HepG2 (cell line): ENCODE results near the gene AFF4. TPM values are rescaled to one million over a fixed set of nuclear protein-coding genes. Genes with fewer than 3 reads are reported as not detected.

Source experiments
- ARNT2 ChIP-seq: sonication (generic); formaldehyde crosslinking; IDR thresholded peaks from 2 replicates; pipeline ENCODE4 v1.8.0; 2022; ENCODE audit warnings: mild to moderate bottlenecking, low read depth, missing genetic modification reagents, moderate library complexity
- CEBPG ChIP-seq: IDR thresholded peaks from 2 replicates; pipeline ENCODE4 v1.6.1; 2016
- DMTF1 ChIP-seq: sonication (generic); formaldehyde crosslinking; IDR thresholded peaks from 2 replicates; pipeline ENCODE4 v1.4.0; 2020; ENCODE audit warnings: mild to moderate bottlenecking, missing genetic modification reagents
- EED ChIP-seq: sonication (generic); formaldehyde crosslinking; IDR thresholded peaks from 2 replicates; pipeline ENCODE4 v1.5.0; 2020; ENCODE audit warnings: mild to moderate bottlenecking, missing genetic modification reagents
- HMGXB4 ChIP-seq, 2 experiments: sonication (generic) in 1 of 2; formaldehyde crosslinking in 1 of 2; IDR thresholded peaks; 2 replicates each; pipeline versions ENCODE4 v1.4.0 to v1.6.1; 2018 to 2020; ENCODE audit warnings: missing genetic modification reagents in 2 of 2, borderline replicate concordance in 1 of 2, low read depth in 1 of 2, mild to moderate bottlenecking in 1 of 2, missing biosample characterization in 1 of 2
- JARID2 ChIP-seq: sonication (generic); formaldehyde crosslinking; IDR thresholded peaks from 2 replicates; pipeline ENCODE4 v1.8.1; 2023; ENCODE audit warnings: missing genetic modification reagents, inconsistent platforms; ENCODE audit not compliant: insufficient replicate concordance
- KAT7 ChIP-seq: IDR thresholded peaks from 2 replicates; pipeline ENCODE4 v1.6.1; 2018; ENCODE audit warnings: borderline replicate concordance, missing compliant biosample characterization
- KDM1A ChIP-seq: IDR thresholded peaks from 2 replicates; pipeline ENCODE4 v1.6.1; 2016; ENCODE audit warnings: missing compliant biosample characterization
- MTA3 ChIP-seq: sonication (generic); formaldehyde crosslinking; IDR thresholded peaks from 2 replicates; pipeline ENCODE4 v1.4.0; 2020; ENCODE audit warnings: missing genetic modification reagents
- MYC ChIP-seq: sonication (generic); formaldehyde crosslinking; IDR thresholded peaks from 2 replicates; pipeline ENCODE4 v1.9.0; 2021; ENCODE audit warnings: missing genetic modification reagents, borderline replicate concordance
- NFIB ChIP-seq: sonication (generic); formaldehyde crosslinking; IDR thresholded peaks from 2 replicates; pipeline ENCODE4 v1.9.0; 2021; ENCODE audit warnings: missing genetic modification reagents, mild to moderate bottlenecking, borderline replicate concordance
- POLR2A ChIP-seq, 2 experiments: IDR thresholded peaks; 2 replicates each; pipeline ENCODE4 v1.6.1; 2011; ENCODE audit warnings: low read depth in 2 of 2, low read length in 2 of 2, mild to moderate bottlenecking in 1 of 2, moderate library complexity in 1 of 2; ENCODE audit not compliant: insufficient read depth in 1 of 2
- SP4 ChIP-seq: sonication (generic); formaldehyde crosslinking; IDR thresholded peaks from 2 replicates; pipeline ENCODE4 v1.8.1; 2023; ENCODE audit warnings: mild to moderate bottlenecking, missing genetic modification reagents
- TBP ChIP-seq: sonication (generic); formaldehyde crosslinking; IDR thresholded peaks from 2 replicates; pipeline ENCODE4 v1.5.0; 2020; ENCODE audit warnings: missing genetic modification reagents
- THAP8 ChIP-seq: sonication (generic); formaldehyde crosslinking; IDR thresholded peaks from 2 replicates; pipeline ENCODE4 v1.5.1; 2020; ENCODE audit warnings: missing genetic modification reagents, mild to moderate bottlenecking, borderline replicate concordance
- ZBTB8A ChIP-seq: sonication (generic); formaldehyde crosslinking; IDR thresholded peaks from 2 replicates; pipeline ENCODE4 v1.4.0; 2020; ENCODE audit warnings: mild to moderate bottlenecking, low read depth, missing genetic modification reagents, borderline replicate concordance
- ZMYM4 ChIP-seq: sonication (generic); formaldehyde crosslinking; IDR thresholded peaks from 2 replicates; pipeline ENCODE4 v1.8.1; 2023; ENCODE audit warnings: mild to moderate bottlenecking, missing genetic modification reagents
- ZNF235 ChIP-seq: sonication (generic); formaldehyde crosslinking; IDR thresholded peaks from 2 replicates; pipeline ENCODE4 v1.8.1; 2023; ENCODE audit warnings: mild to moderate bottlenecking, missing genetic modification reagents, borderline replicate concordance
- ZNF24 ChIP-seq: fragments of 450-650 bp; IDR thresholded peaks from 2 replicates; pipeline ENCODE4 v1.6.1; 2017; ENCODE audit warnings: antibody characterized with exemption, mild to moderate bottlenecking
- ZNF512 ChIP-seq: sonication (generic); formaldehyde crosslinking; IDR thresholded peaks from 2 replicates; pipeline ENCODE4 v1.4.0; 2020; ENCODE audit warnings: mild to moderate bottlenecking, missing genetic modification reagents
- ZNF546 ChIP-seq: sonication (generic); formaldehyde crosslinking; conservative IDR thresholded peaks from 2 replicates; pipeline ENCODE4 v1.8.1; 2023; ENCODE audit warnings: mild to moderate bottlenecking, missing genetic modification reagents
- ZNF75D ChIP-seq: sonication (generic); formaldehyde crosslinking; IDR thresholded peaks from 2 replicates; pipeline ENCODE4 v1.8.1; 2023; ENCODE audit warnings: missing genetic modification reagents, mild to moderate bottlenecking, borderline replicate concordance
- ZNF772 ChIP-seq: sonication (generic); formaldehyde crosslinking; IDR thresholded peaks from 2 replicates; pipeline ENCODE4 v1.5.0; 2020; ENCODE audit warnings: mild to moderate bottlenecking, missing genetic modification reagents
- ZNF781 ChIP-seq: sonication (generic); formaldehyde crosslinking; IDR thresholded peaks from 2 replicates; pipeline ENCODE4 v1.5.1; 2020; ENCODE audit warnings: borderline replicate concordance, mild to moderate bottlenecking, missing genetic modification reagents; ENCODE audit errors: not compliant biosample characterization
- ZZZ3 ChIP-seq: sonication (generic); formaldehyde crosslinking; IDR thresholded peaks from 2 replicates; pipeline ENCODE4 v1.4.0; 2020; ENCODE audit warnings: missing genetic modification reagents, mild to moderate bottlenecking, borderline replicate concordance
- polyA plus RNA-seq, 8 experiments: library from polyadenylated mRNA; depleted of rRNA in 3 of 8; stranded (reverse) in 7 of 8; unstranded in 1 of 8; fragments of >200 nt; fragmentation: Illumina TruSeq in 4 of 8; extraction: Trizol in 4 of 8; gene quantifications; 2 replicates each; pipeline versions ENCODE4 v1.2.1 to v1.2.3, GENCODE V29; 2011 to 2016; ENCODE audit warnings: low read depth in 4 of 8, missing spikeins in 1 of 8, mixed read lengths in 1 of 8; ENCODE audit not compliant: insufficient read depth in 1 of 8
- total RNA-seq, 5 experiments: library from RNA; depleted of rRNA; stranded (reverse); fragments of >200 nt; fragmentation: Illumina TruSeq; extraction: Trizol; gene quantifications; 2 replicates each; pipeline ENCODE4 v1.2.3, GENCODE V29; 2016; ENCODE audit warnings: low read depth in 1 of 5

AFF4 gene
- total and polyA plus RNA-seq, 2 of the 13 experiments (the other 11 are each of a cell fraction or from before 2014, with no cell fraction given): 22.1 to 25.5 TPM

GRCh38 chr5:132838516-132839282 lies 124.7 kb downstream of the AFF4 start (continued):
- TF ChIP-seq ZNF772: no peak
- TF ChIP-seq ZNF546: no peak
- TF ChIP-seq ARNT2 (CRISPR knock-in tag): no peak
- TF ChIP-seq MTA3 (CRISPR knock-in tag): no peak
- no peak for TF ChIP-seq ZNF24
- no peak for TF ChIP-seq DMTF1 (CRISPR knock-in tag)
- TF ChIP-seq ZNF781 (CRISPR knock-in tag): no peak
- TF ChIP-seq ZNF75D (CRISPR knock-in tag): no peak
- TF ChIP-seq ZNF235: no peak
- no peak for TF ChIP-seq TBP (CRISPR knock-in tag)
- TF ChIP-seq EED: no peak
- no peak for TF ChIP-seq SP4 (CRISPR knock-in tag)
- TF ChIP-seq KAT7 (CRISPR knock-in tag): no peak; the same call in 1 of the 2 replicates
- no peak for TF ChIP-seq ZBTB8A (CRISPR knock-in tag)
- peak; percentile 37; the same call in 1 of the 2 replicates for TF ChIP-seq CEBPG (CRISPR knock-in tag)
- no peak for TF ChIP-seq KDM1A (CRISPR knock-in tag)
- TF ChIP-seq NFIB: no peak
- no peak for TF ChIP-seq THAP8 (CRISPR knock-in tag)
- TF ChIP-seq POLR2A (IDR thresholded peaks at IDR 0.05; ENCODE audit: insufficient read depth in 1 of 2, low read depth in 2 of 2, low read length in 2 of 2): no peak
- peak; percentile 53; the same call in 1 of the 2 replicates for TF ChIP-seq MYC (CRISPR knock-in tag)
- no peak for TF ChIP-seq JARID2 (CRISPR knock-in tag)
- no peak for TF ChIP-seq HMGXB4 (CRISPR knock-in tag; IDR thresholded peaks at IDR 0.05; ENCODE audit: borderline replicate concordance in 1 of 2, low read depth in 1 of 2)
- TF ChIP-seq ZNF512 (CRISPR knock-in tag): no peak
- TF ChIP-seq ZMYM4 (CRISPR knock-in tag): no peak
- no peak for TF ChIP-seq ZZZ3 (CRISPR knock-in tag)
